Caco-2 (cell line): Measurements from ENCODE around the gene SRSF8. TPM values are rescaled to one million over a fixed set of nuclear protein-coding genes. Genes with fewer than 3 reads are reported as not detected.

Experiments used
- BruUV-seq: library from RNA; stranded (reverse); fragments of 400-500 nt; replicated peaks from 2 replicates; lab custom pipeline; 2021; lab: Mats Ljungman, UMichigan
- CTCF ChIA-PET: fragments of 300-600 bp; sonication (Branson Sonifier 250); formaldehyde crosslinking; loops from one replicate; lab custom pipeline; 2022; ENCODE audit warnings: antibody characterized with exemption; lab: Charles Lee
- POLR2A ChIA-PET: fragments of 300-600 bp; sonication (Branson Sonifier 250); formaldehyde crosslinking; loops from one replicate; lab custom pipeline; 2022; ENCODE audit warnings: antibody characterized with exemption; lab: Charles Lee
- DNase-seq, 2 experiments: peaks; one replicate each; pipeline versions ENCODE4 v3.0.0 to v3.0.0-alpha.2; 2020 to 2022
- H3K27me3 ChIP-seq: replicated peaks from 2 replicates; pipeline ENCODE4 v1.6.0; 2011; ENCODE audit warnings: low read length; ENCODE audit not compliant: control insufficient read depth, insufficient read depth
- H3K36me3 ChIP-seq: 2 replicates; pipeline ENCODE4 v1.5.1; 2011; ENCODE audit warnings: low read length; ENCODE audit not compliant: control insufficient read depth, insufficient read depth
- H3K4me1 ChIP-seq: fragments of 250-450 bp; sonication (Bioruptor Pico); 2 replicates; pipeline ENCODE4 v1.5.1; 2020; ENCODE audit warnings: mild to moderate bottlenecking
- H3K4me3 ChIP-seq: 2 replicates; pipeline ENCODE4 v1.5.1; 2011; ENCODE audit warnings: low read depth, mild to moderate bottlenecking, control low read depth, low read length
- H3K9me3 ChIP-seq: fragments of 250-450 bp; sonication (Bioruptor Pico); 2 replicates; pipeline ENCODE4 v1.5.1; 2020; ENCODE audit warnings: mild to moderate bottlenecking, moderate library complexity
- H3K27ac Mint-ChIP-seq: one replicate; pipeline ENCODE4 v1.8.0; 2022; ENCODE audit warnings: mixed read lengths; ENCODE audit not compliant: unreplicated experiment
- H3K27me3 Mint-ChIP-seq: one replicate; pipeline ENCODE4 v1.8.0; 2022; ENCODE audit warnings: mixed read lengths; ENCODE audit not compliant: insufficient read depth, unreplicated experiment
- H3K36me3 Mint-ChIP-seq: one replicate; pipeline ENCODE4 v1.8.0; 2022; ENCODE audit warnings: mild to moderate bottlenecking, mixed read lengths; ENCODE audit not compliant: insufficient read depth, unreplicated experiment
- H3K4me1 Mint-ChIP-seq: one replicate; pipeline ENCODE4 v1.8.0; 2022; ENCODE audit warnings: low read depth, mixed read lengths; ENCODE audit not compliant: unreplicated experiment
- H3K4me3 Mint-ChIP-seq: one replicate; pipeline ENCODE4 v1.8.0; 2022; ENCODE audit warnings: mild to moderate bottlenecking, moderate library complexity, mixed read lengths; ENCODE audit not compliant: unreplicated experiment
- H3K9me3 Mint-ChIP-seq: one replicate; pipeline ENCODE4 v1.8.0; 2022; ENCODE audit warnings: mixed read lengths; ENCODE audit not compliant: unreplicated experiment
- intact Hi-C: fragments of 100-400 bp; cut with micrococcal nuclease; formaldehyde crosslinking; loops from one replicate; pipeline ENCODE4 v1.10.0; 2022; ENCODE audit not compliant: unreplicated experiment
- total RNA-seq: library from RNA; stranded (reverse); gene quantifications from 2 replicates; pipeline ENCODE4 v1.2.3, GENCODE V29; 2022
- TF ChIP-seq, protein P1 (sequence below), 2 experiments: fragments of 200-600 bp in 1 of 2; IDR thresholded peaks; 1 replicate in 1 of 2; 2 replicates in 1 of 2; pipeline versions ENCODE4 v1.5.1 to v1.8.0; 2011 to 2022; ENCODE audit warnings: antibody characterized with exemption in 1 of 2, control low read depth in 1 of 2, inconsistent platforms in 1 of 2, low read depth in 1 of 2, low read length in 1 of 2, mild to moderate bottlenecking in 1 of 2, moderate library complexity in 1 of 2; ENCODE audit not compliant: insufficient read depth in 1 of 2, severe bottlenecking in 1 of 2, unreplicated experiment in 1 of 2

Gene SRSF8
- total RNA-seq, 1 experiment from 2014 or later = 44.5 TPM

DNA sequence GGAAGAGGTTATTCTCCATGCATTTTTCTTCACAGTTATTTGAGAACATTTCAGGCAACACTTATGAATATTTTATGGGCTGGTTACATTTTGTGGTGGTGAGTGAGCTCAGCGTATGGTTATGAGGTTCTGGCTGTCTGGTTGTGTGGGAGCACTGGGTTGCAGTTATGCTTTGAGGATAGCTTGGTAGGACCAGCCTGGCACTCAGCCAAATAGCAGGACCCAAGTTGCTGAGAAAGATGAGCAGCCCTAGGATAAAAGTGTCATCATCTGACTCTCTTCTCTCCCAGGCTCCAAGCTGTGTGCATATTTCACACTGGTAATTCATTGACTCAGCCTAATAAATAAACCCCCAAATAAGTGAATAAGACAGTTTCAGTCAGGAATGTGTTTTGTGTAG lies 8.1 kb upstream of the SRSF8 start:
- Mint-ChIP-seq H3K9me3 (peaks cover 2% of the 10 kb centered on the region), H3K27me3 (peaks cover 21% of the 10 kb centered on the region), H3K27ac (no peak overlapping the region), H3K36me3 (no peaks in the 10 kb centered on the region), H3K4me3 (no peak overlapping the region), H3K4me1 (peaks cover 14% of the 10 kb centered on the region)
- Histone ChIP-seq H3K36me3 (no peaks in the 10 kb centered on the region), H3K9me3 (no peaks in the 10 kb centered on the region), H3K27me3 (no peaks in the 10 kb centered on the region; the same call in 1 of the 2 replicates), H3K4me1 (no peaks in the 10 kb centered on the region), H3K4me3 (no peak overlapping the region)
- CTCF ChIA-PET = no interaction called here
- BruUV-seq = no TSS peak
- TF ChIP-seq, protein P1, sequence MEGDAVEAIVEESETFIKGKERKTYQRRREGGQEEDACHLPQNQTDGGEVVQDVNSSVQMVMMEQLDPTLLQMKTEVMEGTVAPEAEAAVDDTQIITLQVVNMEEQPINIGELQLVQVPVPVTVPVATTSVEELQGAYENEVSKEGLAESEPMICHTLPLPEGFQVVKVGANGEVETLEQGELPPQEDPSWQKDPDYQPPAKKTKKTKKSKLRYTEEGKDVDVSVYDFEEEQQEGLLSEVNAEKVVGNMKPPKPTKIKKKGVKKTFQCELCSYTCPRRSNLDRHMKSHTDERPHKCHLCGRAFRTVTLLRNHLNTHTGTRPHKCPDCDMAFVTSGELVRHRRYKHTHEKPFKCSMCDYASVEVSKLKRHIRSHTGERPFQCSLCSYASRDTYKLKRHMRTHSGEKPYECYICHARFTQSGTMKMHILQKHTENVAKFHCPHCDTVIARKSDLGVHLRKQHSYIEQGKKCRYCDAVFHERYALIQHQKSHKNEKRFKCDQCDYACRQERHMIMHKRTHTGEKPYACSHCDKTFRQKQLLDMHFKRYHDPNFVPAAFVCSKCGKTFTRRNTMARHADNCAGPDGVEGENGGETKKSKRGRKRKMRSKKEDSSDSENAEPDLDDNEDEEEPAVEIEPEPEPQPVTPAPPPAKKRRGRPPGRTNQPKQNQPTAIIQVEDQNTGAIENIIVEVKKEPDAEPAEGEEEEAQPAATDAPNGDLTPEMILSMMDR (IDR thresholded peaks at IDR 0.05; ENCODE audit: insufficient read depth in 1 of 2, low read depth in 1 of 2, low read length in 1 of 2, severe bottlenecking in 1 of 2, unreplicated experiment in 1 of 2) = no peak
- intact Hi-C loops = no loop called here
- POLR2A ChIA-PET = no interaction called here
- DNase-seq = no peak

DNA sequence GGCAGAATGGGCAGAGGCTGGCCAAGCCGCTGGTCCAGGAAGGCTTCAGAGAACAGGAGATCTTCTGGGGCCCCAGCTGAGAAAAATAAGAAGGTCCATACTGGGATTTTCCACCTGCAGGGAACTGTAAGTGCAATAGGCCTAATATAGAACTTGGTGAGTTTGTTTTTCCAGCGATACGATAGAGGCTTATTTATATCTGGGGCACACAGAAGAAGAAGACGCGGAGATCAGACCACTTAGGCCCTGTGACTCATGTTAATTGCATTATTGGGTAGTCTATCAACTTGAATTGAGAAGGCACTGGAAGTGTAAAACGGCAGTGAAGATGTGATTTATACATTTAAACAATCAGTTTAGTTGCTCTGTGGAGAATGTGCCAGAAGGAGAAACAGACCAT lies 7.7 kb upstream of the SRSF8 start:
- Histone ChIP-seq H3K36me3 (no peaks in the 10 kb centered on the region), H3K4me3 (no peak overlapping the region), H3K4me1 (no peaks in the 10 kb centered on the region), H3K9me3 (no peaks in the 10 kb centered on the region), H3K27me3 (no peaks in the 10 kb centered on the region; the same call in 1 of the 2 replicates)
- Mint-ChIP-seq H3K4me3 (no peak overlapping the region), H3K4me1 (peaks cover 13% of the 10 kb centered on the region), H3K27ac (no peak overlapping the region), H3K27me3 (peaks cover 22% of the 10 kb centered on the region), H3K9me3 (no peaks in the 10 kb centered on the region), H3K36me3 (no peaks in the 10 kb centered on the region)
- intact Hi-C loops = no loop called here
- no peak for DNase-seq
- POLR2A ChIA-PET = no interaction called here
- BruUV-seq = no TSS peak
- TF ChIP-seq, protein P1 (IDR thresholded peaks at IDR 0.05; ENCODE audit: insufficient read depth in 1 of 2, low read depth in 1 of 2, low read length in 1 of 2, severe bottlenecking in 1 of 2, unreplicated experiment in 1 of 2) = no peak
- CTCF ChIA-PET = no interaction called here

DNA sequence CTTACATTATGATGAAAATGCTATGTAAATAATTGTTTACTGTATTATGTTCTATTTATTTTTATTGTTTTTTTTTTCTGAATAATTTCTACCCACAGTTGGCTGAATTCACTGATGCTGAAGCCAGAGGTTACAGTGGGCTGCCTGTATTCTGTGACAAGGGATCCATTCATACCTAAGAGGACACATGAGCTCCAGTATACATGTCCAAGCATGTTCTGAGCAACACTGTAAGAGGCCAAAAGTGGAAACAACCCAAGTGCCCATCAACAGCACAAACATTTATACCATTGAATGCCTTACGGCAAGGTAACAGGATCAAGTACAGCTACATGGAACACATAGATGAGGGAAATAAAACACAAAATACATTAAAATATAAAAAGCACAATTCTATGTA lies 1.4 kb upstream of the SRSF8 start:
- H3K27me3 Mint-ChIP-seq = peaks cover 16% of the 10 kb centered on the region
- H3K9me3 ChIP-seq = no peaks in the 10 kb centered on the region
- no peak overlapping the region for H3K4me3 Mint-ChIP-seq
- peaks cover 30% of the 10 kb centered on the region for H3K36me3 Mint-ChIP-seq
- H3K36me3 ChIP-seq = no peaks in the 10 kb centered on the region
- ChIA-PET CTCF (no interaction called here), POLR2A (no interaction called here)
- no peaks in the 10 kb centered on the region; the same call in 1 of the 2 replicates for H3K27me3 ChIP-seq
- no peak for DNase-seq
- peaks cover 15% of the 10 kb centered on the region for H3K4me1 Mint-ChIP-seq
- TF ChIP-seq, protein P1 (IDR thresholded peaks at IDR 0.05; ENCODE audit: insufficient read depth in 1 of 2, low read depth in 1 of 2, low read length in 1 of 2, severe bottlenecking in 1 of 2, unreplicated experiment in 1 of 2) = no peak
- H3K27ac Mint-ChIP-seq = no peak overlapping the region
- no peaks in the 10 kb centered on the region for H3K9me3 Mint-ChIP-seq
- peaks cover 12% of the 10 kb centered on the region for H3K4me1 ChIP-seq
- intact Hi-C loops = loop anchor here (5.0 to 10.0 kb wide), 4 partner anchors 523 to 1359 kb away; partner anchors contain the start of genes CEP57 and FUT4
- no TSS peak for BruUV-seq
- H3K4me3 ChIP-seq = no peak overlapping the region
